GM18520 (cell line): ENCODE results near the gene RAB7B.

ENCODE experiments used
- ATAC-seq: cut with Tn5 transposase; IDR thresholded peaks from one replicate; pipeline ENCODE4 v1.9.1; 2021; ENCODE audit not compliant: unreplicated experiment

Gene RAB7B

GRCh38 chr1:206023695-206024094, 20.5 kb upstream of the RAB7B start, which contains the start of gene CTSE:
CTSE (minus strand) TSS chr1:206023895; CDS start chr1:206023791, 104 bp downstream.
- no peak for ATAC-seq

- no peak for ATAC-seq
Measured at GRCh38 chr1:206022766-206023165, 19.6 kb upstream of the RAB7B start.

GRCh38 chr1:206021626-206022365, 18.6 kb upstream of the RAB7B start:
- ATAC-seq = no peak

GRCh38 chr1:206021008-206021625, 17.9 kb upstream of the RAB7B start:
- ATAC-seq = no peak

- ATAC-seq = no peak
Measured at GRCh38 chr1:206020393-206021007, 17.3 kb upstream of the RAB7B start.

GRCh38 chr1:206015071-206015470, 11.9 kb upstream of the RAB7B start:
- no peak for ATAC-seq

- no peak for ATAC-seq
Measured at GRCh38 chr1:206014601-206015000, 11.4 kb upstream of the RAB7B start.

- ATAC-seq = no peak
Measured at GRCh38 chr1:206013026-206013795, 10.0 kb upstream of the RAB7B start.

- ATAC-seq = peak; percentile 91
Measured at GRCh38 chr1:206012086-206012859, 9.1 kb upstream of the RAB7B start.

GRCh38 chr1:206011057-206011456, 7.9 kb upstream of the RAB7B start:
- ATAC-seq = no peak

GRCh38 chr1:206010060-206010459, 6.9 kb upstream of the RAB7B start:
- ATAC-seq = no peak

GRCh38 chr1:206006946-206007345, 3.8 kb upstream of the RAB7B start:
- no peak for ATAC-seq

- ATAC-seq = no peak
Measured at GRCh38 chr1:206005778-206006180, 2.6 kb upstream of the RAB7B start.

GRCh38 chr1:206005234-206005633, 2.0 kb upstream of the RAB7B start:
- no peak for ATAC-seq

GRCh38 chr1:206004826-206005225, 1.6 kb upstream of the RAB7B start:
- no peak for ATAC-seq

- no peak for ATAC-seq
Measured at GRCh38 chr1:206003854-206004800, 932 bp upstream of the RAB7B start.

GRCh38 chr1:206002160-206002559, 1.0 kb downstream of the RAB7B start:
- ATAC-seq = no peak

GRCh38 chr1:206001476-206001888, 1.7 kb downstream of the RAB7B start:
- ATAC-seq = no peak

- no peak for ATAC-seq
Measured at GRCh38 chr1:206000641-206001339, 2.4 kb downstream of the RAB7B start.
